ENCODE data around the gene PDE6D.

DNA sequence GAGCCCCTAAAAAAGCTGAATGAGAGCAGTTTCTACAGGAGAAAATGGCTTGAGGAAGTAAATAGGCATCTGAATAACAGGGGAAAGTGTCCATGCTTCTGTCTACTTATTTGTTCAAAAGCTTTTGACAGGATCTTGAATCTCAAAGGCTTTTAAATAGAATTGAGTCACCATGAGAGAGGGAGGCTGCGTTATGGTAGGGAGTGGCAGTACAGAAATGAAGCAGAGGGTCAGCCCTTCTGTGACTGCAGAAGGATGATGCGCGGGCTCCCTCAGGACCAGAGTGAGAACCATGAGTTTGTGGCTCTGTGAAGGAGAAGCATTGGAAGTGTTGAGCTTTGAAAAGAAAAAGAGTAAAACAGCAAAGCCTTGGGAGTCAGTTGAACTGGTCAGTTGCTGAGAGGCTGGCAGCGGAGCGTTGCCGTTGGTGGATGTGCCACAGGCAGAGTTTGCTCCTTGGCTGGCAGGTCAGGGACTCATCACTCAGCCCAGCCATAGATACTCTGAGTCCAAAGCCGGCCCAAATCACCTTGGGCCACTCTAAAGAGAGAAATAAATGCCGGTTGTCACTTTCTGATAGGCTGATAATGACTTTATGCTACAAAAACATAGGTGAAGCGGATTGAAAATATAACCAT is 22.5 kb upstream of the PDE6D start:
- TF ChIP-seq, protein P1, sequence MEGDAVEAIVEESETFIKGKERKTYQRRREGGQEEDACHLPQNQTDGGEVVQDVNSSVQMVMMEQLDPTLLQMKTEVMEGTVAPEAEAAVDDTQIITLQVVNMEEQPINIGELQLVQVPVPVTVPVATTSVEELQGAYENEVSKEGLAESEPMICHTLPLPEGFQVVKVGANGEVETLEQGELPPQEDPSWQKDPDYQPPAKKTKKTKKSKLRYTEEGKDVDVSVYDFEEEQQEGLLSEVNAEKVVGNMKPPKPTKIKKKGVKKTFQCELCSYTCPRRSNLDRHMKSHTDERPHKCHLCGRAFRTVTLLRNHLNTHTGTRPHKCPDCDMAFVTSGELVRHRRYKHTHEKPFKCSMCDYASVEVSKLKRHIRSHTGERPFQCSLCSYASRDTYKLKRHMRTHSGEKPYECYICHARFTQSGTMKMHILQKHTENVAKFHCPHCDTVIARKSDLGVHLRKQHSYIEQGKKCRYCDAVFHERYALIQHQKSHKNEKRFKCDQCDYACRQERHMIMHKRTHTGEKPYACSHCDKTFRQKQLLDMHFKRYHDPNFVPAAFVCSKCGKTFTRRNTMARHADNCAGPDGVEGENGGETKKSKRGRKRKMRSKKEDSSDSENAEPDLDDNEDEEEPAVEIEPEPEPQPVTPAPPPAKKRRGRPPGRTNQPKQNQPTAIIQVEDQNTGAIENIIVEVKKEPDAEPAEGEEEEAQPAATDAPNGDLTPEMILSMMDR (IDR thresholded peaks at IDR 0.05; ENCODE audit: low read depth, low read length), result no peak
- no peak for TF ChIP-seq EZH2phosphoT487 (IDR thresholded peaks at IDR 0.05; ENCODE audit: low read depth)

All from OCI-LY3 (cell line).